ENCODE data around the gene MPG.
"Not testable (repeated sequence)": the region's sequence is repeated elsewhere in the genome, so short reads cannot be mapped to it uniquely, and the experiment has no call there.

Gene MPG, protein sequence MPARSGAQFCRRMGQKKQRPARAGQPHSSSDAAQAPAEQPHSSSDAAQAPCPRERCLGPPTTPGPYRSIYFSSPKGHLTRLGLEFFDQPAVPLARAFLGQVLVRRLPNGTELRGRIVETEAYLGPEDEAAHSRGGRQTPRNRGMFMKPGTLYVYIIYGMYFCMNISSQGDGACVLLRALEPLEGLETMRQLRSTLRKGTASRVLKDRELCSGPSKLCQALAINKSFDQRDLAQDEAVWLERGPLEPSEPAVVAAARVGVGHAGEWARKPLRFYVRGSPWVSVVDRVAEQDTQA

DNA sequence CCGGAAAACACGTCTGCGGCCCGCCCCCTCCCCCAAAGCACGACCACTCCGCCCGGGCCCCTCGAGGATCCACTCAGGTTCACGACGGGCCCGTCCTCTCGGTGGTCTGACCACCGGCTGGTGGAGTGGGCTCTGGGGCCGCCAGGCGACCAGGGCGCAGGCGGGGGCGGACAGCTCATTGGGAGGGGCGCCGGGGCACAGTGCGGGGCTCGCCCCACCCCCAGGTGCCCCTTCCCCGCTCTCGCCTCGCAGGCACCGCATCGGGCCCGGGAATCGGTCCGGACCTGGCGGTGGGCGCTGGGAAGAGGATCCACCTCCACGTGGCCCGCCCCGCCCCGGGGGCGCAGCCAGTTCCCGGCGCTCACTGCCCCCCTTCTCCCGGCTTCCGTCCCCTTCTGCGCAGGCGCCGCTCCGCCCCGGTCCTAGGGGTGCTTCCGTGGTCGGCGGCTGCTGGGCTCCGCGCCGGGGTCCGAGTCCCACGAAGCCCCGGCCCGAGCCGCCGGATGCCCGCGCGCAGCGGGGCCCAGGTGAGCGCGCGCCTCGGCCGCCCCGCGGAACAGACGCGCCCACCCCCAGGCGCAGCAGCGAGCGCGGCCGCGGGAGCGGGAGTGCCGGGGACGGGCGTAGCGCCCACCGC lies at the start of gene MPG:
Gene MPG, plus strand, starts transcription at position 419 of the 637 bp plus-strand sequence. Its CDS starts 85 bp downstream, at position 504.
- peak; percentile 69 to 77 (median 74) for DNase-seq (ENCODE audit: low read depth in 3 of 3)

DNA sequence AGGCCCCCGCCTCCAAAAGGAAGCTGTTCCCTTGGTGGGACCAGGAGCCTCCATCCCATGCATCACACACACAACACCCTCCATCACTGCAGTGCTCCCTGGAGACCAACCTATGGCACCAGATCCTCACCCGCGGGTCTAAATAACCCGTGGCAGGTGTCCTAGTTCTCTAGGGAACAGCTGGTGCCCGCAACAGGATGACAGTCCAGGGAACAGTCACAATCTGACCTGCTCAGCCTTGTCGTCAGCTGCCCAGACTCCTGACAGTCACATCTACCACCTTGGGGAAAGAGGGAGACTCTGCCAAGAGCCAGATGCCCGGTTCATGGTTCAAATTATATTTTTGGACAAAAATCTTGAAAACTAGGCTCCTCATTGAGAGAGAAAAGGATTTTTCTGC lies 47.4 kb upstream of the MPG start:
- not testable (repeated sequence) for DNase-seq (ENCODE audit: low read depth in 3 of 3)

DNA sequence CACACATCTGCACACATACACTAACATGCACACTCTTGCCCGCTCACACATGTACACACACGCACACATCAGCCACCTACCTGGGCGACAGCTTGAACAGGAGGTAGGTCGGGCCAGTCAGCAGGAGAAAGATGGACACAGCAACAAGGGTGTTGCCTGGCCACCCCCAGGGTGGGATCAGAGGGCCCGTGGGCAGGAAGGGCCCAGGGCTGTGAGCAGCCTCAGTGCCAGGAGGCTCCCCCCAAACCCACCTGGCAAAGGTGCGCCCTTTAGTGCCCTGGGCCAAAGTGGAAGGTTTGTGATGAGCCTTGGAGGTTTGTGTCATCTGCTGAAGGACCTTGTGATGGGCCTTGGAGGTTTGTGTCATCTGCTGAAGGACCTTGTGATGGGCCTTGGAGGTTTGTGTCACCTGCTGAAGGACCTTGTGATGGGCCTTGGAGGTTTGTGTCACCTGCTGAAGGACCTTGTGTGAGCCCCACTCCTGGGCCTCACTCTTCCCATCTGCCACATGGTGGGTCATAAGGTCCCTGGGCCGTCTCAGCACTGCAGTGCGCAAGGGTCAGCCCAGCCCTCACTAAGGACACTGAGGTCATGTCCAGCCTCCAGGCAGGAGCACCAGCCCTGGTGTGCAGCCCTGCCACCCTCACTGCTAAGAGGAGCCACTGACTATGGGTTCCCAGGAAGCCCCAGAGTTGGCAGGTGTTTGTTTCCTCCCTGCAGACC lies 44.7 kb upstream of the MPG start:
- not testable (repeated sequence) for DNase-seq (ENCODE audit: low read depth in 3 of 3)

DNA sequence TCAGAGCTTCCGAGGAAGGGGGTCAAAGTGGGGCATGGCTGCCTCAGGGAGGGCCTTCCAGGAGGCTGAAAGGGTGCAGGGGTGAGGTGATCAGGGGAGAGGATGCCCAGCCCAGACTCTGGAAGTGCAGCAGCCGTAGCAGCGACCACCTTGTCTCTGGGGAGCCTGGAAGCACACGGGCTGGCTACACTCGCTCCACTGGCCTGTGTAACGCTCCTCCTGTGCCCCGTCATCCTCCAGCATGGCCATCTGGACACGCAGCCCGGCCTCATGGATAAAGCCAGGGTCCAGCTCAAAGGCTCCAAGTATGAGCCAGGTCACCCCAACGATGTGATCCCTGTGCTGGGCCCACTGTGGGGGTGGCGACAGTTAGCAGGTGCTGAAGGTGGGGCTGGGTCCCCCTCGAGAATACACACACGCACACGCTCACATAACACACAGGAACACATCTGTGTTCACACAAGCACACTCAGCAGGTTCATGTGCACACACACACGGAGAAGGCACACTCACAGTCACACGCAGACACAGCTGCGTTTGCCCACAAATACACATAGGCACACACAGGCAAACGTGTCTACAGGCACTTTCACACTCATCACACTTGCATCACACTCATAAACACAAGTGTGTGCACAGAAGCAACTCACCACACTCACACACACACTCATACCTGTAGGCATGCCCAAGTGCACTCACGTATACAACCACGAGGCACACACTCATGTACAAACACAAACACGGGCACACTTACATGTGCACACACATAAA lies 44.0 kb upstream of the MPG start:
- DNase-seq (ENCODE audit: low read depth in 3 of 3), result no peak

DNA sequence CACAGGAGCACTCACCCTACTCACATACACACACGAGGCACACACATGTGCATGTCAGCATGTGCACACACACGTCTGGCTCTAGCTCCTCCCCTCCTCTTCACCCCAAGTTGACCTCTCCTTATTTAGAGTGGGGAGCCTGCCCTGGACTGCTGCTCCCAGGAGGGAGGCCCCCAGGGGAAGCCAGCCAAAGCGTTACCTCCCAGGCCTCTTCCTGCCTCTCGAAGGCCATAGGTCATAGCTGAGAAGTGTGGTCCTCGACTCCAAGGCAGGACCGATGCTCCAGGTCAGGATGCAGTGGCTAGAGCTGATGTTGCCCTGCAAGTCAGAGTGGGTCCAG lies 43.4 kb upstream of the MPG start:
- no peak for DNase-seq (ENCODE audit: low read depth in 3 of 3)

DNA sequence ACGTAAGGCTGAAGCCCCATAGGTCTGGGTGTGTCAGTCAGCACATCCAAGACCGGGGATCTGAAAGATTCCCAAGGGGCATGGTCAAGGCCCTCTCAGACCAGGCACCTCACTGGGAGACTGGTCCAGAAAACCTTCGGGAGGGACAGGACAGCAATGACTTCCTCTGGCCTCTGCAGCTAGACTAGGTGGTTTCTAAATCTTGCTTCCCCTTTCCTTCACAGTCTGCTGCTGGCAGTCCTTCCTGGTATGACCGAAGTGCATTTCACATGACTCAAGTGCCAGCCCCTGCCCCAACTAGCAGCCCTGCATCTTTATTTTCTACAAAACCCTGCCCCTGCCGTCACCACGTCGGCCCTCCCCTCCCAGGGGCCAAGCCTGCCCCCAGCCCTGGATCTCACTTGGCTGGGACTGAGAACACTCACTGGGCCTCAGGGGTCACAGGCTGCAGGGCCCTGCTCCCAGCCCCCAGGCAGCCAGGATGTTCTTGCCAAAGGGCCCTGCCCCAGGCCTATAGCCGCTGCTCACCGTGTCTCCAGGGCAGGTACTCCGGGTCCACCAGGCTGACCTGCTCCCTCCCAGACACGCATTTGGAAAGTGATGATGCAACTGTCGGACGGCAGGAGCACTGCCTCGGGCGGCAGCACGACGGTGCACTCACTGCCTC lies 42.9 kb upstream of the MPG start:
- DNase-seq (ENCODE audit: low read depth in 3 of 3), result no peak

DNA sequence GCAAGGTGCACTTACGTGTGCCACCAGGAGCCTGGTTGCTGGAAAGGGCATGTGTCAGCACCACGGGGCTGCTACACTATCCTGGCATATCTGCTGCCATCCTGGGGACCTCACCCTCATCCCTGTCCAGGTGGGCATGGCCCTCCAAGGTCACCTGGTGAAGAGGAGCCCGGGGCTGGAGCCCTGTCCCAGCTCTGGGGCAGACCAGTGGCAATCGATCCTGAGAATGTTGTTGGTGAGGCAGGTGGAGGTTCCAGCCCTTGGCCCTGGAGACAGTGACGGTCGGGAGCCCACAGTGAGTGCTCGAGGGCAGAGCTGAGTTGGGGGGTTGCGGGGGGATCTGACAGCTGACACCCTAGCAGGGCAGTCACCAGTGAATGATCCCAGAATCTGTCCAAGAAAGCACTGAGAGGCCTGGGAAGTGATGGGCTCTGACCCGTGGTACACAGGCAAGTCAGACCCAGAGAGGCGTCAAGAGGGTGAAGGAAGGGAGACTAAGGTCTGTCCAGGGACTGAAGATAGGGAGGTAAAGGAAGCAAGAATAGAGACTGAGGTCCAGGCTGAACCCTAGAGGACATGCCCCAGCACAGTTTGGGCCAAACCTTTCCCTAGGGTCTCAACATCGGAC lies 42.2 kb upstream of the MPG start:
- DNase-seq (ENCODE audit: low read depth in 3 of 3), result no peak

DNA sequence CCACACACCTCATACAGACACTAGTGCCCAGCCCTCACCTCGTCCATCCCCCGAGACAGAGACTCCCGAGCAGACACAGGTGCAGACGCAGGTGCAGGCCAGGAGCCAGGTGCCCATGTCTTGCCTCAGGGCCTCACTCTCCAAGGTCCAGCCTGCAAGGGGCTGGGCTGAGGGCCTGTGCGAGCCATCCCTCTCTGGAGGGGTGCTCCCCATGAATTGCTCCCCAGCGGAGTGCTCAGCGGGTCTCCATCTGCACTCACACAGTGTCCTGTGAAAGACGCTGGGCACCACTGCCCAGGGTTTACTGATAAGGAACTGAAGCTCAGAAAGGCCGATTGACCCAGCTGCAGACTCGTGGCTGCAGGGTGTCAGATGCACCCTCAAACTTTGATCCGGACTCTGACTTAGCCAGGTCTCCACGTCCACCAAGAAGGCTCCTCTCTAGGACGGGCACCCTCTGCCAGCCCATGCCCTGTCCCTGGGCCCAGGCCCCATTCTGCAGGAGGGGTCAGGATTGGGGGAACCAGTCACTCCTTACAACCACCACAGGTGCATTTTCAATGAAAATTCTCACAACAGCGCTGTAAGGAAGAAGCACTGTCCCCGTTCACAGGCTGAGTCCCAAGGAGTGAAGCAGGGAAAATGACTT lies 41.6 kb upstream of the MPG start:
- no peak for DNase-seq (ENCODE audit: low read depth in 3 of 3)

DNA sequence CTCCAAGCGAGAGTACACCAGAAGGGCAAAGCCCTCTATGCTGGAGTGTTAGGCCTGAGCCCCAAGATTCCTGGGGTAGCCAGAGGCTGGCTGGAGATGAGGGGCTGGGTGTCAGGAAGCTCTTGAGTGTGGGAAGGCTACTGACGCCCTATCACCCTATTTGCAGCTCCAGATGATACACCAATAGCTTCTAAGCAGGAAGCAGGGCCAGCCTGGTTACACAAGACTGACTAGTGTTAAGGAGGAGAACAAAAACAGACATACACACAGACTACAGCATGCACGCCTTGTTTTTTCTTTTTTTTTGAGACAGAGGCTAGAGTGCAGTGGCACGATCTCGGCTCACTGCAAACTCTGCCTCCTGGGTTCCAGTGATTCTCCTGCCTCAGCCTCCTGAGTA lies 40.5 kb upstream of the MPG start:
- no peak for DNase-seq (ENCODE audit: low read depth in 3 of 3)

DNA sequence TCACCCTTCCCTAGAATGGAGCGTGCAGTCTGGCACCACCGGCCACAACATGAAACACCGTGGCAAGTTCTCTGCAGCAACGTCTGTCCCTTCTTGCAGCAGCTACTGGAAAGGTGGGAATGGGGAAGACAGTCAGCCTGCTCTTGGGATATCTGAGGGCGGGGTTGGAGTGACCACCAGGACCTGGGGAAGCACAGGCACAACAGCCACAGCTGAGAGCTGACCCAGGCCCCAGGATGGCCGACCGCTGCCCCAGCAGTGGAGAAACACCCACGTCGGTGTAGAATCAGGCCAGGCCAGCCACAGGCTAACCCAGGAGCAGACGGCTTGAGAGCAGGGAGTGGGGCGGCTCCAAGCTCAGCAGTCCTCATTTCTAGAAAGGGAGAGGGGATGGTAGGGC lies 39.8 kb upstream of the MPG start:
- not testable (repeated sequence) for DNase-seq (ENCODE audit: low read depth in 3 of 3)

DNA sequence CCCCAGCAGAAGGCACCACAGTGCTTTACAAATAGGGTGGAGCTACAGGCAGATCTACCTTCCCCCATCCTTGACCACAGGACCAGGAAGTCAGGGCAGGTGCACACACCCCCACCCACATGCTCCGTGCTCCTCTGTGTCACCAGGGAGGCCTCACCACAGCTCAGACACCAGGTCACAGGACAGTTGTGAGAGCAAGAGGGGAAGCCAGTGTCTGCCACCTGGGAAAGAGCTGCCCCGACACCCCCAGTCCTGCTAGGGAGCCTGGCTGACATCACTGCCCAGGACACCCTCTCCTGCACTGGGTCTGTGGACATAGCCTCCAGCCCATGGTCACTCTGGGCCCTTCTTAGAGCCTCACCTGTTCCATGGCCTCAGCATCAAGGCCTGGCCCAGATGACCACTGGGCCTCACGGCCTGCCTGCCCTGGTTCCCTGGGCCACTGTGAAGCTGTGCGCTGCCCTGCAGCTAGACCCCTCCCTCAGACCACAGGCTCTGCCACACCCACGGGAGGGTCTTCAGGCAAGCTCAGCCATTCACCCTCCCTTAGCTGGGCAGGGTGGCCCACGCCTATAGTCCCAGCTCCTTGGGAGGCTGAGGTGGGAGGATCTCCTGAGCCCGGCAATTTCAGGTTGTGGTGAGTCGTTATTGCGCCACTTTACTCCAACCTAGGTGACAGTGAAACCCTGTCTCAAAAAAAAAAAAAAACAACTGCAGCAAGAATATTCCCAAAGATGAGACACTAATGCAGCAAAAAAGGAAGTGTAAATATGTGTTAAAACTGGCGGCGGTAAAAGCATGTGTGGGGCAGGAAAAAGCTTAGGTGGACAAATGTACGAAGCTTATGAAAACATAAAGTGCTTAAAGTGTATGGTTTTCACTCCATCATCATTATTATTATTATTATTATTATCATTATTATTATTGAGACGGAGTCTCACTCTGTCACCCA lies 38.8 kb upstream of the MPG start:
- DNase-seq (ENCODE audit: low read depth in 3 of 3), result peak in 1 of 3 experiments; percentile 9

DNA sequence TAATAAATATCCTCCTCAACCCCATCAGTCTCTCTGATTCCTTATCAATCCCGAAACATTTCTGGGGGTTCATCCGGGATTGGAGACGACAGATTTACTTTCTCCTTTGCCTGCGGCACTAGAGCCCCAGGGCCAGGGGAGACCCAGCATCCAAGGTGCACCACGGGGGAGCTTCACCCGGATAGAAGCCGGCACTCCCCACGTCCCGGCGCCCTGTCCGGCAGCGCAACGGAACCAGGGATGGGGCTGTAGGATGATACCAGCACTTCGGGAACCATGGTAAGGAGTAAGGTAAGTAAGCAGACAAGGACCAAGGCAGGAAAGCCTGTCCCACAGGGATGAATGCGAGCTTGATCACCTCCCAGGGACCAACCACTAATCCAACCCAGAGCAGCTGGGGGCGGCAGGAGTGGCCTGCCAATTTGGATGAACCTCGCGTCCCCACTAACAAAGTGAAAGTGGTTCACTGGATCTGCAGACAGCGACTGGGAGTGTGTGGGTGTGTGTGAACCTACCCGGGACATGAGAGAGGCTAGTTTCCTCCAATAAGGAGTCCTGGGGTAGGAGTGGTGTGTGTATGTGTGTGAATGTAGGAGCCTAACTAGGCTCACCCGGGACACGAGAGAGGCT lies 36.5 kb upstream of the MPG start:
- no peak for DNase-seq (ENCODE audit: low read depth in 3 of 3)

DNA sequence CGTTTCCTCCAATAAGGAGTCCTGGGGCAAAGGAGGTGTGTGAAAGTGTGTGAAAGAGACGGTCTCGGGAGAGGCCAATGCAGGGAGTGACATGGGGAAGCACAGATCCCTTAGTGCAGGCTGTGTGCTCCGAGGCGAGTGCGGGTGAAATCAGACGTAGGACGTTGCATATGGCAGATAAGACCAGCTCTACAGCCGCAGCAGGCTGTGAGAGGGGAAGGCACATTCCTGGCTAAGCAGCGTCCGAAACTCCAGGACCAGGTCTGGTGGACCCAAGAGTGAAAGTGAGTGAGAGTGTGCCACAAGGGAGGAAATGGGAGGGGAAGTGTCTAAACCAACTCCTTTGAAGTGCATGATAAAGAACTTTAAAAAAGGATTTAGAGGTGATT lies 36.0 kb upstream of the MPG start:
- DNase-seq (ENCODE audit: low read depth in 3 of 3), result no peak

DNA sequence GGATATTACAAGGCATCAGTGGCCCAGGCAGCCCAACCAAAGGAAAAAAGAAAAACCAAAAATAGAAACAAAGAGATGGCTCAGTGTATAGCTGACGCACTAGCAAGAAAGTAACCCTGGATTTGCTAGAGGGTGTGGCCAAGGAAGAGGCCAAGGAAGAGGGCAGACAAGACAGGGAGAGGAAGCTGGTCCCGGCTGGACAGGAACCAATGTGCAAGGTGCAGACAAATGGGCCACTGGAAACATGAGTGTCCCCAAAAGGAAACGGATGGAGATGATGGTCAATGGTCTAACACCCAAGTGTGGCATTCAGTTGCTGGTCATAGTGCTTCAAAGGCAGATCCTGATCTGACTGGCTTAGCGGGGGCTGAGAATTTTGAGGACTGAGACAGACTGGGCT lies 35.3 kb upstream of the MPG start:
- DNase-seq (ENCODE audit: low read depth in 3 of 3), result no peak

DNA sequence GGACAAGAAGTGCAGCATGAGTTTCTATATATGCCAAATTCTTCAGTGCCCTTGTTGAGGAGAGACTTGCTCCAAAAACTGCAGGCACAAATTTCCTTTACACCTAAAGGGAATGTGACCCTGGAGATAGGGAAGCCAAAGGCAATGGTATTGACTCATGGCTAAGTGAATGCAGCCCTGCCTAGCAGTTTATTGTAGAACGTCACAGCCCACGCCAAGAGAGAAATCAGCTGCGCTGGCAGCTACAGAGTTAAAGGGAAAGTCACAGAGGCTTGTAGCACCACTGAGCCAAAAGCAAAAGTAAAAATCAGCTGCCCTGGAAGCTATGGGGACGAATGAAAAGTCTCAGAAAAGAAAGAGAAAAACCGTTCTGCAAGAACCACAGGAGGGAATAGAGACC lies 34.7 kb upstream of the MPG start:
- no peak for DNase-seq (ENCODE audit: low read depth in 3 of 3)

DNA sequence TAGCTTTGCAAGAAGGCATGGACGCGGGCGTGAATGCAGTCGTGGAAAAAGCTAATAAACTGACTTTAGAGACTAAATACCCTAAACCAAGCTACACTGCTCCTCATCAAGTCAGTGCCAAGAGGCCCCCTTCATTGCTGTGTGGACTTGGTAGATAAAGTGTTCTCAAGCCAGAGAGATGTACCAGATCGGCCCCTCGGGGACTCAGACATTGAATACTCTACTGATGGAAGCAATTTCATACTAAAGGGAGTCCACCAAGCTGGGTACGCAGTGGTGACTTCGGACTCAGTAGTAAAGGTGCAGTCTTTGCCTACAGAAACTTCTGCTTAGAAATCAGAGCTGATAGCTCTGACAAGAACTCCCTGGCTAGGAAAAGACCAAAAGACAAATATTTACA lies 33.4 kb upstream of the MPG start:
- DNase-seq (ENCODE audit: low read depth in 3 of 3), result no peak

DNA sequence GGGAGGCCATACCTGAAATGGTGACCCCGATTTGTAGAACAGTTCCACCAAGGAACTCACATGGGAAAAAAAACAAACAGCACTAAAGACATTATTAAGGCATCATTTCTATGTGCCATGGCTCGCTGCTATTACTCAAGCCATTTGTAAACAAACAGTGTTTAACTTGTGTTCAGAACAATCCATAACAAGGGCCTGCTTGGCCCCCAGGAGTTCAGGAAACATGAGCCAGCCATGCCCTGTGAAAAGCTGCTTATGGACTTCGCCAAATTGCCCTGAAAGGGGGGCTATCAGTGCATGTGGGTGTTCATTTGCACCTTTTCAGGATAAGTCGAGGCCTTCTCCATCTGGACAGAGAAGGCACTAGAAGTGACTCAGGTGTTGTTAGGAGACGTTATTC lies 32.6 kb upstream of the MPG start:
- no peak for DNase-seq (ENCODE audit: low read depth in 3 of 3)

DNA sequence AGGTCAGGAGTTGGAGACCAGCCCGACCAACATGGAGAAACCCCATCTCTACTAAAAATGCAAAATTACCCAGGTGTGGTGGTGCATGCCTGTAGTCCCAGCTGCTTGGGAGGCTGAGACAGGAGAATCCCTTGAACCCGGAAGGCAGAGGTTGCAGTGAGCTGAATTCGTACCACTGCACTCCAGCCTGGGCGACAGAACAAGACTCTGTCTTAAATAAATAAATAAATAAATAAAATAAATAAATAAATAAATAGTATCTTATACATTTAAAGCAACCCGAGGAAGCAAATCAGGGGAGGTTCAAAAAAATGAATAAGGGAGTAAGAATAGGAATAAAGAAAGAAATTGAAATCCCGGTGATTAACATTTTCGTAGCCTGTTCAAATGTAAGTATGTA lies 31.5 kb upstream of the MPG start:
- DNase-seq (ENCODE audit: low read depth in 3 of 3), result not testable (repeated sequence)

DNA sequence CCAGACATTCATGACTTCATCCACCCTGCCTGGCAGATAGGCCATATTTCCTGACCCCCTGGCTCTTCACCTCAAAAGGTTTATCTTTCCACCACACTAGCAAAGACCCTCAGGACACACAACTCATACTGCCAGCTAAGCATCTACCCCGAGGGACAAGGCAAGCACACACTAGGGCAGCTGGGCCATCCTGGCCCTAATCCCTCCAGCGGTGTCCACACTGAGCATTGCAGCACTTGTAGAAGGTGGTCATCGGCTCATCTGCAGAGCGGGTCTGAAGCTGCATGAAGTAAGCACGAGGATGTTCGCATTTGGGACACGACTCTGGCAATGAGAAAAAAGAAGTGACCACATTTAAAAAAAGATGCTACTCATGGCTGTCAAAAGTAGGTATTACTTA lies 30.8 kb upstream of the MPG start:
- DNase-seq (ENCODE audit: low read depth in 3 of 3), result no peak

Data from stimulated activated CD4-positive, alpha-beta T cell treated with anti-CD3 and anti-CD28 coated beads, TNF-alpha, amount 100 ng/mL, for 4 hours (primary cell).